Measurements from ENCODE around the gene RAPGEF1. TPM values are rescaled to one million over a fixed set of nuclear protein-coding genes. Genes with fewer than 3 reads are reported as not detected.

RAPGEF1 gene
- total and polyA plus RNA-seq, 2 of the 13 experiments (the other 11 are each of a cell fraction or from before 2014, with no cell fraction given): 21.2 to 38.9 TPM

GRCh38 chr9:131712151-131712716, 27.6 kb downstream of the RAPGEF1 start:
- peaks cover 64% of the 10 kb centered on the region for H3K4me1 ChIP-seq (ENCODE audit: insufficient read depth, low read length)
- no peaks in the 10 kb centered on the region for H3K36me3 ChIP-seq (replicated peaks in 1 of 2; ENCODE audit: control insufficient read depth in 1 of 2, insufficient read depth in 2 of 2, low read length in 2 of 2)
- H3K4me3 ChIP-seq (replicated peaks in 1 of 3; ENCODE audit: insufficient read depth in 1 of 3, low read depth in 2 of 3, low read length in 3 of 3): no peak overlapping the region
- BruUV-seq (replicated peaks): no TSS peak
- H3K9me3 ChIP-seq (ENCODE audit: low read length): no peaks in the 10 kb centered on the region
- no peak overlapping the region for H2AFZ ChIP-seq (ENCODE audit: low read length)
- in situ Hi-C loops (cut with HindIII; ENCODE audit: extremely low pct_ligation_motif_present, low pct_unique_long_range_greater_than_20kb): no loop called here
- ChIA-PET CTCF (ENCODE audit: low intra/inter-chr PET ratio, low total read pairs) (no interaction called here), POLR2A (no interaction called here)
- ATAC-seq (no peak), FAIRE-seq (no peak), DNase-seq (ENCODE audit: low spot score) (no peak)
- no peaks in the 10 kb centered on the region for H4K20me1 ChIP-seq (ENCODE audit: insufficient read depth, low read length)
- no peak for TF ChIP-seq ZMAT3 (CRISPR knock-in tag; conservative IDR thresholded peaks at IDR 0.05)
- TF ChIP-seq ZMYM4 (CRISPR knock-in tag; IDR thresholded peaks at IDR 0.05): no peak
- no peak for TF ChIP-seq ZSCAN22 (CRISPR knock-in tag; IDR thresholded peaks at IDR 0.05)
- H3K9ac ChIP-seq (ENCODE audit: insufficient read depth, low read depth, low read length): no peak overlapping the region
- intact Hi-C loops (cut with micrococcal nuclease; ENCODE audit: unreplicated experiment): no loop called here
- H3K79me2 ChIP-seq (ENCODE audit: insufficient read depth, low read length): peaks cover 42% of the 10 kb centered on the region
- no peak overlapping the region for H3K27ac ChIP-seq (ENCODE audit: extremely low read length, insufficient read depth, low read length)
- H3K27me3 ChIP-seq (ENCODE audit: control insufficient read depth in 1 of 2, insufficient read depth in 2 of 2, low read length in 2 of 2): no peaks in the 10 kb centered on the region
- H3K4me2 ChIP-seq (ENCODE audit: low read depth, low read length): no peak overlapping the region
- 97% methylated on average over 9 of the region's 10 CpGs for WGBS (ENCODE audit: low lambda C conversion rate)

GRCh38 chr9:131709771-131710431, 30.0 kb downstream of the RAPGEF1 start:
- 95% methylated on average over 10 of the region's 10 CpGs for WGBS (ENCODE audit: low lambda C conversion rate)
- POLR2A ChIA-PET: interaction anchor here (1.4 kb wide), 1 partner anchor 17 kb away, joined by 4 read pairs; no protein-coding TSS in a partner anchor
- no peak overlapping the region for H3K4me3 ChIP-seq (replicated peaks in 1 of 3; ENCODE audit: insufficient read depth in 1 of 3, low read depth in 2 of 3, low read length in 3 of 3)
- BruUV-seq (replicated peaks): no TSS peak
- no peaks in the 10 kb centered on the region for H3K27me3 ChIP-seq (ENCODE audit: control insufficient read depth in 1 of 2, insufficient read depth in 2 of 2, low read length in 2 of 2)
- no peaks in the 10 kb centered on the region for H3K9me3 ChIP-seq (ENCODE audit: low read length)
- no peaks in the 10 kb centered on the region for H4K20me1 ChIP-seq (ENCODE audit: insufficient read depth, low read length)
- DNase-seq (ENCODE audit: low spot score) (no peak), FAIRE-seq (no peak), ATAC-seq (no peak)
- no peak overlapping the region for H3K27ac ChIP-seq (ENCODE audit: extremely low read length, insufficient read depth, low read length)
- H3K79me2 ChIP-seq (ENCODE audit: insufficient read depth, low read length): peaks cover 43% of the 10 kb centered on the region
- in situ Hi-C loops (cut with HindIII; ENCODE audit: extremely low pct_ligation_motif_present, low pct_unique_long_range_greater_than_20kb): no loop called here
- H3K4me2 ChIP-seq (ENCODE audit: low read depth, low read length): no peak overlapping the region
- CTCF ChIA-PET (ENCODE audit: low intra/inter-chr PET ratio, low total read pairs): no interaction called here
- no peaks in the 10 kb centered on the region for H3K36me3 ChIP-seq (replicated peaks in 1 of 2; ENCODE audit: control insufficient read depth in 1 of 2, insufficient read depth in 2 of 2, low read length in 2 of 2)
- peaks cover 78% of the 10 kb centered on the region for H3K4me1 ChIP-seq (ENCODE audit: insufficient read depth, low read length)
- no peak overlapping the region for H2AFZ ChIP-seq (ENCODE audit: low read length)
- intact Hi-C loops (cut with micrococcal nuclease; ENCODE audit: unreplicated experiment): no loop called here
- H3K9ac ChIP-seq (ENCODE audit: insufficient read depth, low read depth, low read length): no peak overlapping the region
- TF ChIP-seq RFXANK (CRISPR knock-in tag; IDR thresholded peaks at IDR 0.05) (no peak), ZMAT5 (CRISPR knock-in tag; IDR thresholded peaks at IDR 0.05; ENCODE audit: borderline replicate concordance, low read depth) (no peak), ZNF746 (CRISPR knock-in tag; IDR thresholded peaks at IDR 0.05) (no peak), TOPORS (CRISPR knock-in tag; IDR thresholded peaks at IDR 0.05) (no peak), ZNF512 (CRISPR knock-in tag; IDR thresholded peaks at IDR 0.05) (no peak), ZNF530 (CRISPR knock-in tag; IDR thresholded peaks at IDR 0.05; ENCODE audit: low read depth) (no peak), ZNF777 (CRISPR knock-in tag; IDR thresholded peaks at IDR 0.05) (no peak), SCMH1 (CRISPR knock-in tag; IDR thresholded peaks at IDR 0.05; ENCODE audit: borderline replicate concordance) (no peak), JUNB (CRISPR knock-in tag; IDR thresholded peaks at IDR 0.05; ENCODE audit: borderline replicate concordance) (no peak), ZNF691 (CRISPR knock-in tag; IDR thresholded peaks at IDR 0.05; ENCODE audit: borderline replicate concordance, low read depth) (no peak), ZNF446 (CRISPR knock-in tag; IDR thresholded peaks at IDR 0.05) (no peak), ZNF30 (CRISPR knock-in tag; IDR thresholded peaks at IDR 0.05) (no peak)
